ENCODE results near the gene HOMER1. TPM values are rescaled to one million over a fixed set of nuclear protein-coding genes. Genes with fewer than 3 reads are reported as not detected.

The HOMER1 gene
- polyA plus RNA-seq, 3 donors from 2014 or later: 0.11 to 4.1 (median 1.9) TPM

GRCh38 chr5:79464278-79464677 lies 49.7 kb downstream of the HOMER1 start:
- Mint-ChIP-seq H3K27ac (no peak overlapping the region), H3K4me3 (no peak overlapping the region), H3K36me3 (no peaks in the 10 kb centered on the region), H3K4me1 (no peaks in the 10 kb centered on the region), H3K9me3 (no peaks in the 10 kb centered on the region), H3K27me3 (ENCODE audit: low read depth in 3 of 3) (peaks cover 2 to 3% (median 3%) of the 10 kb centered on the region in 3 donors)
- no peak for DNase-seq

- Mint-ChIP-seq H3K36me3 (peaks cover 0 to 4% (median 0%) of the 10 kb centered on the region in 3 donors), H3K4me1 (no peaks in the 10 kb centered on the region), H3K4me3 (no peak overlapping the region), H3K27me3 (ENCODE audit: low read depth in 3 of 3) (peaks cover 2 to 3% (median 3%) of the 10 kb centered on the region in 3 donors), H3K27ac (peak overlapping the region in 1 of 6 donors; percentile 18), H3K9me3 (no peaks in the 10 kb centered on the region)
- no peak for DNase-seq
Observed at GRCh38 chr5:79459626-79460025, 54.3 kb downstream of the HOMER1 start.

- no peak overlapping the region for H3K4me3 Mint-ChIP-seq
- H3K27me3 Mint-ChIP-seq (ENCODE audit: low read depth in 3 of 3): peaks cover 0 to 3% (median 2%) of the 10 kb centered on the region in 3 donors
- peaks cover 0 to 4% (median 0%) of the 10 kb centered on the region in 3 donors for H3K36me3 Mint-ChIP-seq
- no peaks in the 10 kb centered on the region for H3K9me3 Mint-ChIP-seq
- no peak overlapping the region for H3K27ac Mint-ChIP-seq
- no peaks in the 10 kb centered on the region for H3K4me1 Mint-ChIP-seq
- no peak for DNase-seq
Observed at GRCh38 chr5:79456890-79457583, 56.9 kb downstream of the HOMER1 start.

DNA sequence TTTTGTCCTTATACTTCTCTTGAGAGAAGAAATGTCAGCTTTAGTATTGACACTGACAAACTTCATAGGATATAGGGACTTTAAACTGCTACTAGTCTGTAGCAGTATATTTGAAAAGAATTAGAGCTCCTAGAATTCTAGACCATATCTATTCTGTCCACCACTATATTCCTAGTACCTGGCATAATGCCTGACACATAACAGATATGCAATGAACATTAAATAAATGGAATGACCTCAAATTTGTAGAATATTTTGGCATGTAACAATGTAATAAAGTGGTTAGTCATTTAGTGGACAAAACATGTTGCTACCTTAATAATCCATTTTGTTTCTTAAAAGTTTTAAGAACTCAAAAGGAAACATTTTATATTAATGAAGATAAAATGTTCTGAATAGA lies 57.5 kb downstream of the HOMER1 start:
- H3K9me3 Mint-ChIP-seq: no peaks in the 10 kb centered on the region
- DNase-seq: no peak
- H3K4me3 Mint-ChIP-seq: no peak overlapping the region
- H3K27me3 Mint-ChIP-seq (ENCODE audit: low read depth in 3 of 3): peaks cover 0 to 3% (median 2%) of the 10 kb centered on the region in 3 donors
- H3K27ac Mint-ChIP-seq: no peak overlapping the region
- H3K36me3 Mint-ChIP-seq: peaks cover 0 to 4% (median 0%) of the 10 kb centered on the region in 3 donors
- no peaks in the 10 kb centered on the region for H3K4me1 Mint-ChIP-seq

- Mint-ChIP-seq H3K27me3 (ENCODE audit: low read depth in 3 of 3) (peaks cover 0 to 2% (median 0%) of the 10 kb centered on the region in 3 donors), H3K9me3 (no peaks in the 10 kb centered on the region), H3K4me1 (no peaks in the 10 kb centered on the region), H3K4me3 (no peak overlapping the region), H3K27ac (no peak overlapping the region), H3K36me3 (peaks cover 0 to 4% (median 0%) of the 10 kb centered on the region in 3 donors)
- no peak for DNase-seq
Observed at GRCh38 chr5:79454043-79454442, 59.9 kb downstream of the HOMER1 start.

DNA sequence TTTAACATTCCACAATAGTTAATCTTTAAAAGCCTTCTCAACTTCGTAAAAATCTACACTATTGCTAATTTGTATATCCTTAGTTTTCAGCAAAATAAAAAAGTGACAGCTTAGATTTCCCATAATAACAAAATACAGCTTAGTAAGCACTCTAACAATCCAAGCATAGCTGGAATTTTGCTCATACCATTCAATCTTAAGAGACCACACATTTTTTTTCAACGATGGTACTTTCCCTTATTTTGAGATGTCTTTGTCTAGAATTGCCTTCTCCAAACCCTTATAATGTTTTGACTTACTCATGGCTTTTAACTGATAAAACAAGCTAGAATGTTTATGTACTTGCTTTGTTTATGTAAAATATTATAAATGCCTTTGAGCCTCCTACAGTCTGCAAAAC lies 65.6 kb downstream of the HOMER1 start:
- Mint-ChIP-seq H3K36me3 (no peaks in the 10 kb centered on the region), H3K4me3 (no peak overlapping the region), H3K9me3 (no peaks in the 10 kb centered on the region), H3K4me1 (no peaks in the 10 kb centered on the region), H3K27ac (no peak overlapping the region), H3K27me3 (ENCODE audit: low read depth in 3 of 3) (no peaks in the 10 kb centered on the region)
- no peak for DNase-seq

DNA sequence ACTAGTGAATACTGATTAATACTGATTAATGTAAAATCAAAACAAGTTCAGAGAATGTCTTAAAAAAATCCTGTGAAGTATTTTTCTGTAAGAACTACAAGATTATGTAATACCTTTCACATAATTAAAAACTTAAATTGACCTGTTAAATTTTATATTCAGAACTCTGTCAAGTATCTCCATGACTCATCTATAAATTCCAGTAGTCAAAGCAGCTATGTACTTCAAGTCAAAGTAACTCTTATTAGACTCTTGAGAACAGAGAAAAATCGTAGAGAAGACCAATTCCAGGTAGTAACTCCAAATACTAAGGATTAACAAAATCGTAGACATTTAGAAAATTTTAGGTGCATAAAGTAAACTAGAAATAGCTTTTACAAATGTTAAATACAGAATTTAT lies 77.1 kb downstream of the HOMER1 start:
- Mint-ChIP-seq H3K9me3 (peaks cover 0 to 2% (median 0%) of the 10 kb centered on the region in 6 donors), H3K27me3 (ENCODE audit: low read depth in 3 of 3) (peaks cover 0 to 2% (median 1%) of the 10 kb centered on the region in 3 donors), H3K4me3 (no peak overlapping the region), H3K36me3 (peaks cover 0 to 4% (median 0%) of the 10 kb centered on the region in 3 donors), H3K4me1 (no peaks in the 10 kb centered on the region), H3K27ac (no peak overlapping the region)
- DNase-seq: no peak

DNA sequence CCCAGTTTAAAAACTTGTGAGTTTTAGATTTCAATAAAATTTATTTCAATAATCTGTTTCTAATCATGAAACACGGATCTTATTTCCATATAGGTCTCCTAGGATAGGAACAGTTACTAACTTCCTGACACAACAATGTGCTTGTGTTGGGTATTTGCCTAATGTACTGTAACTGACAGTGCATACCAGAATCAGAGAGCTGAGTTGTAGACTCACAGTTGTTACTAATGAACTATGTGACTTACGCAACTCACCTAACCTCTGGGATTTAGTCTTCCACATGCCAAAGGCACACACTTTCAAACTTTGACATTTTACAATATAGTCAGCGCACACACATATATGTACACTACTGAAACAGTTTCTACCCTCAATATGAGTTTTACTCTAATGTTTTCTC lies 77.7 kb downstream of the HOMER1 start:
- no peak overlapping the region for H3K4me3 Mint-ChIP-seq
- H3K27me3 Mint-ChIP-seq (ENCODE audit: low read depth in 3 of 3): peaks cover 0 to 2% (median 1%) of the 10 kb centered on the region in 3 donors
- no peak for DNase-seq
- H3K27ac Mint-ChIP-seq: no peak overlapping the region
- peaks cover 0 to 4% (median 0%) of the 10 kb centered on the region in 3 donors for H3K36me3 Mint-ChIP-seq
- no peaks in the 10 kb centered on the region for H3K4me1 Mint-ChIP-seq
- H3K9me3 Mint-ChIP-seq: peaks cover 0 to 2% (median 0%) of the 10 kb centered on the region in 6 donors

DNA sequence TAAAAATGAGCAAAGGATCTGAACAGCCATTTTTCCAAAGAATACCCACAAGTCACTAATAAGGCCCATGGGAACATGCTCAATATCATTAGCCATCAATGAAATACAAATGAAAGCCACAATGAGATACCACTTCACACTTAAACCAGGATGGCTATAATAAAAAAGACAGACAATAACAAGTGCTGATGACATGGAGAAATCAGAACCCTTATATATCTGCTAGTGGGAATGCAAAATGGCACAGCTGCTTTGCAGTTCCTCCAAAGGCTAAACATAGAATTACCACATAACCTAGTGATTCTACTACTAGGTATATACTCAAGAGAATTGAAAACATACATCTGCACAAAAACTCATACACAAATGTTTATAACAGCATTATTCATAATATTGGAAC lies 83.7 kb downstream of the HOMER1 start:
- Mint-ChIP-seq H3K9me3 (peaks cover 0 to 2% (median 0%) of the 10 kb centered on the region in 6 donors), H3K27me3 (ENCODE audit: low read depth in 3 of 3) (peaks cover 0 to 6% (median 0%) of the 10 kb centered on the region in 3 donors), H3K4me1 (no peaks in the 10 kb centered on the region), H3K4me3 (no peak overlapping the region), H3K27ac (no peak overlapping the region), H3K36me3 (no peaks in the 10 kb centered on the region)
- DNase-seq: no peak

GRCh38 chr5:79423296-79423695 lies 90.6 kb downstream of the HOMER1 start:
- H3K36me3 Mint-ChIP-seq: no peaks in the 10 kb centered on the region
- no peaks in the 10 kb centered on the region for H3K4me1 Mint-ChIP-seq
- no peak for DNase-seq
- no peak overlapping the region for H3K4me3 Mint-ChIP-seq
- no peaks in the 10 kb centered on the region for H3K9me3 Mint-ChIP-seq
- H3K27me3 Mint-ChIP-seq (ENCODE audit: low read depth in 3 of 3): peaks cover 0 to 3% (median 0%) of the 10 kb centered on the region in 3 donors
- H3K27ac Mint-ChIP-seq: no peak overlapping the region

DNA sequence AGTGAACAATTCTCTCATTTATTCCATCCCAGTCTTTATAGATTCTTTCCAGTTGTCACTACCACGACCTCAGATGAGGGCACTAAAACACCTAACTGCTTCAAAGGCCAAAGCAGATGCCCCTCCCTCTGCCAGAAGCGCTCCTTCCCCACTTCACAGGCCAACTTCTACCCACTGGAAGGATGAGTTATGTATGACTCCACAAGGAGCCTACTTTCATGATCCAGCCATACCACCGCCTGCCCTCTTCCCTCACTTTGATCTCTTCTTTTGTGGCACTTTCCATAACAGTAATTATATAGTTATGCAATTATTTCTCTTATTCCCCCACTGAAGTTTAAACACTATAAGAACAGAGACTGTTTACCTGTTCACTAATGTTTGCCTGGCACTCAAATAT lies 93.7 kb downstream of the HOMER1 start:
- Mint-ChIP-seq H3K9me3 (no peaks in the 10 kb centered on the region), H3K27me3 (ENCODE audit: low read depth in 3 of 3) (no peaks in the 10 kb centered on the region), H3K4me1 (no peaks in the 10 kb centered on the region), H3K36me3 (no peaks in the 10 kb centered on the region), H3K4me3 (no peak overlapping the region), H3K27ac (no peak overlapping the region)
- no peak for DNase-seq

DNA sequence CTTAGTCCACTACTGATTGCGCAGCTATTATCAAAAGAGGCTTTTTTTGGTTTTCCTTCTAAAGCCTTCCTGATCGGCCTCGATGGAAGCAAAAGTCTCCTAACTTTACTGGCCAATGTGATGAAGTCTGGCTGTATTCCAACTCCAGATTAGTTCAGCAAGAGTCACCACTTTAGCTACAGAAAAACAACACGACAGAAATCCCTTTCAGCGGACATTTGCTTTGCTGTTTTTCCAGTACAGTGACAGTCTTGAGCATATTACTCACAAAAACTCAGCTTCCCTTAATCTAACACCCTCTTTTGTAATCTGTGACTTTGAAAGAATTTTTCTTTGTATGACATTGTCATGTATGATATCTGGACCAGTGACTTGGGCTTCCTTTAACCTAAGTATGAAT lies 95.7 kb downstream of the HOMER1 start:
- Mint-ChIP-seq H3K27me3 (ENCODE audit: low read depth in 3 of 3) (no peaks in the 10 kb centered on the region), H3K27ac (no peak overlapping the region), H3K36me3 (no peaks in the 10 kb centered on the region), H3K9me3 (no peaks in the 10 kb centered on the region), H3K4me3 (no peak overlapping the region), H3K4me1 (no peaks in the 10 kb centered on the region)
- no peak for DNase-seq

GRCh38 chr5:79417495-79417894 lies 96.4 kb downstream of the HOMER1 start:
- H3K36me3 Mint-ChIP-seq: no peaks in the 10 kb centered on the region
- no peaks in the 10 kb centered on the region for H3K4me1 Mint-ChIP-seq
- no peak overlapping the region for H3K27ac Mint-ChIP-seq
- DNase-seq: no peak
- H3K27me3 Mint-ChIP-seq (ENCODE audit: low read depth in 3 of 3): no peaks in the 10 kb centered on the region
- H3K9me3 Mint-ChIP-seq: no peaks in the 10 kb centered on the region
- H3K4me3 Mint-ChIP-seq: no peak overlapping the region

DNA sequence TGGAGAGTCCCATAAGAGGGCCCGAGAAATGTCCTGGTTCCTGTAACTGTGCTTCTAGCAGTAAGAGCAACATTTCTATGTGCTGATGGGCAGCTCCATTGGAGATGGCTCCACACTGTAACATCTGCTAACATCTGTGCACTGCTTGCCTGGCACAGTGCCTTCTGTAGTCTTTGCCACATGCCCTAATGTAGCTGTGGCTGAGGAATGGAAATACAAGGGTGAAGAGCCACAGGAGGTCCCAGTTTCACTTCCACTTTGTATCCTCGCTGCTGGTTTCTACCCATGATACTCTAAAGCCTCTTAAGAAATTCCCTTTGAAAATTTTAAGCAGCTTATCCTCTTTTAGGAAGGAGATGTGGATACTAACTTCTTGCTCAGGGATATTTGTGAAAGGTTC lies 97.4 kb downstream of the HOMER1 start:
- Mint-ChIP-seq H3K4me1 (no peaks in the 10 kb centered on the region), H3K36me3 (no peaks in the 10 kb centered on the region), H3K27ac (no peak overlapping the region), H3K4me3 (no peak overlapping the region), H3K27me3 (ENCODE audit: low read depth in 3 of 3) (no peaks in the 10 kb centered on the region), H3K9me3 (no peaks in the 10 kb centered on the region)
- no peak for DNase-seq

GRCh38 chr5:79413112-79413511 lies 100.8 kb downstream of the HOMER1 start:
- Mint-ChIP-seq H3K4me1 (no peaks in the 10 kb centered on the region), H3K4me3 (no peak overlapping the region), H3K27ac (no peak overlapping the region), H3K36me3 (peaks cover 2 to 8% (median 3%) of the 10 kb centered on the region in 3 donors), H3K9me3 (peaks cover 0 to 19% (median 7%) of the 10 kb centered on the region in 6 donors), H3K27me3 (ENCODE audit: low read depth in 3 of 3) (peaks cover 0 to 2% (median 2%) of the 10 kb centered on the region in 3 donors)
- DNase-seq: no peak

Measured in immature natural killer cell (primary cell).